Measurements from ENCODE around the gene ZNF653. TPM values are rescaled to one million over a fixed set of nuclear protein-coding genes. Genes with fewer than 3 reads are reported as not detected.
A peak's percentile ranks its signal among the peaks of the same experiment; 100 is the strongest.

Gene ZNF653
- total and polyA plus RNA-seq, 9 of the 15 experiments (the other 6 are each of a cell fraction or from before 2014, with no cell fraction given), result 1.6 to 8.0 (median 4.2) TPM; not detected in 2

GRCh38 chr19:11530432-11530831 is 24.8 kb upstream of the ZNF653 start (continued):
- TF ChIP-seq, protein P1, sequence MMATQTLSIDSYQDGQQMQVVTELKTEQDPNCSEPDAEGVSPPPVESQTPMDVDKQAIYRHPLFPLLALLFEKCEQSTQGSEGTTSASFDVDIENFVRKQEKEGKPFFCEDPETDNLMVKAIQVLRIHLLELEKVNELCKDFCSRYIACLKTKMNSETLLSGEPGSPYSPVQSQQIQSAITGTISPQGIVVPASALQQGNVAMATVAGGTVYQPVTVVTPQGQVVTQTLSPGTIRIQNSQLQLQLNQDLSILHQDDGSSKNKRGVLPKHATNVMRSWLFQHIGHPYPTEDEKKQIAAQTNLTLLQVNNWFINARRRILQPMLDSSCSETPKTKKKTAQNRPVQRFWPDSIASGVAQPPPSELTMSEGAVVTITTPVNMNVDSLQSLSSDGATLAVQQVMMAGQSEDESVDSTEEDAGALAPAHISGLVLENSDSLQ (IDR thresholded peaks at IDR 0.05), result peak; percentile 21; the same call in 1 of the 2 replicates
- TF ChIP-seq, protein P2, sequence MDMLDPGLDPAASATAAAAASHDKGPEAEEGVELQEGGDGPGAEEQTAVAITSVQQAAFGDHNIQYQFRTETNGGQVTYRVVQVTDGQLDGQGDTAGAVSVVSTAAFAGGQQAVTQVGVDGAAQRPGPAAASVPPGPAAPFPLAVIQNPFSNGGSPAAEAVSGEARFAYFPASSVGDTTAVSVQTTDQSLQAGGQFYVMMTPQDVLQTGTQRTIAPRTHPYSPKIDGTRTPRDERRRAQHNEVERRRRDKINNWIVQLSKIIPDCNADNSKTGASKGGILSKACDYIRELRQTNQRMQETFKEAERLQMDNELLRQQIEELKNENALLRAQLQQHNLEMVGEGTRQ (CRISPR knock-in tag; IDR thresholded peaks at IDR 0.05), result peak; percentile 64
- no peak for TF ChIP-seq RBM15 (IDR thresholded peaks at IDR 0.05; ENCODE audit: insufficient read depth, low read length)
- TF ChIP-seq, protein P3, sequence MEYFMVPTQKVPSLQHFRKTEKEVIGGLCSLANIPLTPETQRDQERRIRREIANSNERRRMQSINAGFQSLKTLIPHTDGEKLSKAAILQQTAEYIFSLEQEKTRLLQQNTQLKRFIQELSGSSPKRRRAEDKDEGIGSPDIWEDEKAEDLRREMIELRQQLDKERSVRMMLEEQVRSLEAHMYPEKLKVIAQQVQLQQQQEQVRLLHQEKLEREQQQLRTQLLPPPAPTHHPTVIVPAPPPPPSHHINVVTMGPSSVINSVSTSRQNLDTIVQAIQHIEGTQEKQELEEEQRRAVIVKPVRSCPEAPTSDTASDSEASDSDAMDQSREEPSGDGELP (CRISPR knock-in tag; IDR thresholded peaks at IDR 0.05; ENCODE audit: borderline replicate concordance), result peak; percentile 66; the same call in 1 of the 2 replicates
- TF ChIP-seq NUFIP1 (IDR thresholded peaks at IDR 0.05; ENCODE audit: partially characterized antibody), result no peak
- TF ChIP-seq CEBPB (tag; IDR thresholded peaks at IDR 0.05), result peak; percentile 69
- no peak for TF ChIP-seq ZKSCAN8 (CRISPR knock-in tag; IDR thresholded peaks at IDR 0.05)
- no peak for TF ChIP-seq NFRKB (IDR thresholded peaks at IDR 0.05; ENCODE audit: low read depth)
- no peak for TF ChIP-seq THAP7 (CRISPR knock-in tag; IDR thresholded peaks at IDR 0.05)
- TF ChIP-seq NFYB (IDR thresholded peaks at IDR 0.05; ENCODE audit: extremely low read depth, insufficient read length), result peak; percentile 61
- TF ChIP-seq, protein P4, sequence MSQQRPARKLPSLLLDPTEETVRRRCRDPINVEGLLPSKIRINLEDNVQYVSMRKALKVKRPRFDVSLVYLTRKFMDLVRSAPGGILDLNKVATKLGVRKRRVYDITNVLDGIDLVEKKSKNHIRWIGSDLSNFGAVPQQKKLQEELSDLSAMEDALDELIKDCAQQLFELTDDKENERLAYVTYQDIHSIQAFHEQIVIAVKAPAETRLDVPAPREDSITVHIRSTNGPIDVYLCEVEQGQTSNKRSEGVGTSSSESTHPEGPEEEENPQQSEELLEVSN (IDR thresholded peaks at IDR 0.05; ENCODE audit: borderline replicate concordance in 1 of 2, extremely low read depth in 1 of 2, insufficient read depth in 1 of 2, insufficient read length in 1 of 2, low read depth in 1 of 2, low read length in 1 of 2, poor library complexity in 1 of 2, severe bottlenecking in 1 of 2), result peak; percentile 30 to 51
- TF ChIP-seq CUX1 (CRISPR knock-in tag; IDR thresholded peaks at IDR 0.05), result no peak
- TF ChIP-seq ZNF512 (tag; IDR thresholded peaks at IDR 0.05), result no peak
- no peak for TF ChIP-seq PRPF4 (IDR thresholded peaks at IDR 0.05; ENCODE audit: insufficient read depth, low read depth, low read length, poor library complexity, severe bottlenecking)

Data from K562 (cell line).